A549 (cell line): Measurements from ENCODE around the gene GALNT12.

Source experiments
- BHLHE40 ChIP-seq: IDR thresholded peaks from 2 replicates; pipeline ENCODE4 v1.6.1; 2012; ENCODE audit warnings: low read depth, low read length, inconsistent platforms
- EP300 ChIP-seq, 2 experiments: fragments of >200 bp; sonication (Bioruptor Twin); formaldehyde crosslinking; IDR thresholded peaks; 2 replicates in 1 of 2; 3 replicates in 1 of 2; pipeline ENCODE4 v1.6.1; 2016 to 2017
- HOXB13 ChIP-seq: fragments of 250-450 bp; sonication (Bioruptor Pico); IDR thresholded peaks from 2 replicates; pipeline ENCODE4 v1.5.0; 2020; ENCODE audit warnings: low read depth, mild to moderate bottlenecking, moderate library complexity
- JUNB ChIP-seq: fragments of >200 bp; sonication (Bioruptor Twin); formaldehyde crosslinking; IDR thresholded peaks from 2 replicates; pipeline ENCODE4 v1.6.1; 2016
- KDM1A ChIP-seq: fragments of 200-600 bp; sonication (generic); IDR thresholded peaks from 2 replicates; pipeline ENCODE4 v1.6.1; 2016; ENCODE audit warnings: low read depth, mild to moderate bottlenecking
- NR3C1 ChIP-seq: fragments of >200 bp; sonication (Bioruptor Twin); formaldehyde crosslinking; IDR thresholded peaks from 3 replicates; pipeline ENCODE4 v1.6.1; 2017
- POLR2A ChIP-seq: IDR thresholded peaks from 2 replicates; pipeline ENCODE4 v1.6.1; 2012; ENCODE audit warnings: mild to moderate bottlenecking, low read length
- POLR2AphosphoS2 ChIP-seq: conservative IDR thresholded peaks from 2 replicates; pipeline ENCODE4 v1.6.1; 2012; ENCODE audit warnings: low read length, improper control_type of control experiment, inconsistent platforms
- RFX5 ChIP-seq: fragments of 450-650 bp; IDR thresholded peaks from 2 replicates; pipeline ENCODE4 v1.7.1; 2014; ENCODE audit warnings: antibody characterized with exemption, mild to moderate bottlenecking, moderate library complexity
- SMC3 ChIP-seq: fragments of >200 bp; sonication (Bioruptor Twin); formaldehyde crosslinking; IDR thresholded peaks from 3 replicates; pipeline ENCODE4 v1.6.1; 2018; ENCODE audit warnings: inconsistent platforms
- TF ChIP-seq, protein P1 (sequence below): fragments of >200 bp; sonication (Bioruptor Twin); formaldehyde crosslinking; IDR thresholded peaks from 3 replicates; pipeline ENCODE4 v1.5.1; 2016
- TF ChIP-seq, protein P2 (sequence below): fragments of 200-600 bp; sonication (generic); IDR thresholded peaks from 2 replicates; pipeline ENCODE4 v1.6.1; 2016; ENCODE audit warnings: antibody characterized with exemption, mild to moderate bottlenecking, moderate library complexity
- TF ChIP-seq, protein P3 (sequence below): fragments of 450-650 bp; IDR thresholded peaks from 2 replicates; pipeline ENCODE4 v1.6.1; 2014; ENCODE audit warnings: antibody characterized with exemption
- TF ChIP-seq, protein P4 (sequence below): IDR thresholded peaks from 2 replicates; pipeline ENCODE4 v1.6.1; 2012

DNA sequence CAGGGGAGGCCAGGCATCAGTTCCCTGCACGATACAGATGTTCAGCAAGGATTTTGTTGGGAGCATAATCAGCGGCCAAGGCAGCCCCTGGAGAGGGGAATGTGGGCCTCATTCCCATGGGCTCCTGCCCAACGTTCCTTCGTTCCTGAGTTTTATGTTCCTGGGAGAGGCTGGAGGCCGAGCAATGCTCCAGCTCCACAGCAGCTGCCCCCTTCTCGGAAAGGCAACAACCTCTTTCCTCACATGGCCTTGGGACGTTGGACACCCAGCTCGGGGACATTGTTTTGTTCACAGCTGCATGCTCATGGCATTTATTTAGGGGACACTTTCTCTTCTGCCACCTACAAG lies 72.5 kb downstream of the GALNT12 start:
- TF ChIP-seq POLR2A: no peak
- TF ChIP-seq, protein P1, sequence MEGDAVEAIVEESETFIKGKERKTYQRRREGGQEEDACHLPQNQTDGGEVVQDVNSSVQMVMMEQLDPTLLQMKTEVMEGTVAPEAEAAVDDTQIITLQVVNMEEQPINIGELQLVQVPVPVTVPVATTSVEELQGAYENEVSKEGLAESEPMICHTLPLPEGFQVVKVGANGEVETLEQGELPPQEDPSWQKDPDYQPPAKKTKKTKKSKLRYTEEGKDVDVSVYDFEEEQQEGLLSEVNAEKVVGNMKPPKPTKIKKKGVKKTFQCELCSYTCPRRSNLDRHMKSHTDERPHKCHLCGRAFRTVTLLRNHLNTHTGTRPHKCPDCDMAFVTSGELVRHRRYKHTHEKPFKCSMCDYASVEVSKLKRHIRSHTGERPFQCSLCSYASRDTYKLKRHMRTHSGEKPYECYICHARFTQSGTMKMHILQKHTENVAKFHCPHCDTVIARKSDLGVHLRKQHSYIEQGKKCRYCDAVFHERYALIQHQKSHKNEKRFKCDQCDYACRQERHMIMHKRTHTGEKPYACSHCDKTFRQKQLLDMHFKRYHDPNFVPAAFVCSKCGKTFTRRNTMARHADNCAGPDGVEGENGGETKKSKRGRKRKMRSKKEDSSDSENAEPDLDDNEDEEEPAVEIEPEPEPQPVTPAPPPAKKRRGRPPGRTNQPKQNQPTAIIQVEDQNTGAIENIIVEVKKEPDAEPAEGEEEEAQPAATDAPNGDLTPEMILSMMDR: no peak
- no peak for TF ChIP-seq BHLHE40
- TF ChIP-seq NR3C1: no peak
- TF ChIP-seq EP300 (IDR thresholded peaks at IDR 0.05): no peak
- TF ChIP-seq, protein P2, sequence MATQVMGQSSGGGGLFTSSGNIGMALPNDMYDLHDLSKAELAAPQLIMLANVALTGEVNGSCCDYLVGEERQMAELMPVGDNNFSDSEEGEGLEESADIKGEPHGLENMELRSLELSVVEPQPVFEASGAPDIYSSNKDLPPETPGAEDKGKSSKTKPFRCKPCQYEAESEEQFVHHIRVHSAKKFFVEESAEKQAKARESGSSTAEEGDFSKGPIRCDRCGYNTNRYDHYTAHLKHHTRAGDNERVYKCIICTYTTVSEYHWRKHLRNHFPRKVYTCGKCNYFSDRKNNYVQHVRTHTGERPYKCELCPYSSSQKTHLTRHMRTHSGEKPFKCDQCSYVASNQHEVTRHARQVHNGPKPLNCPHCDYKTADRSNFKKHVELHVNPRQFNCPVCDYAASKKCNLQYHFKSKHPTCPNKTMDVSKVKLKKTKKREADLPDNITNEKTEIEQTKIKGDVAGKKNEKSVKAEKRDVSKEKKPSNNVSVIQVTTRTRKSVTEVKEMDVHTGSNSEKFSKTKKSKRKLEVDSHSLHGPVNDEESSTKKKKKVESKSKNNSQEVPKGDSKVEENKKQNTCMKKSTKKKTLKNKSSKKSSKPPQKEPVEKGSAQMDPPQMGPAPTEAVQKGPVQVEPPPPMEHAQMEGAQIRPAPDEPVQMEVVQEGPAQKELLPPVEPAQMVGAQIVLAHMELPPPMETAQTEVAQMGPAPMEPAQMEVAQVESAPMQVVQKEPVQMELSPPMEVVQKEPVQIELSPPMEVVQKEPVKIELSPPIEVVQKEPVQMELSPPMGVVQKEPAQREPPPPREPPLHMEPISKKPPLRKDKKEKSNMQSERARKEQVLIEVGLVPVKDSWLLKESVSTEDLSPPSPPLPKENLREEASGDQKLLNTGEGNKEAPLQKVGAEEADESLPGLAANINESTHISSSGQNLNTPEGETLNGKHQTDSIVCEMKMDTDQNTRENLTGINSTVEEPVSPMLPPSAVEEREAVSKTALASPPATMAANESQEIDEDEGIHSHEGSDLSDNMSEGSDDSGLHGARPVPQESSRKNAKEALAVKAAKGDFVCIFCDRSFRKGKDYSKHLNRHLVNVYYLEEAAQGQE: no peak
- TF ChIP-seq RFX5: no peak
- TF ChIP-seq KDM1A: no peak
- TF ChIP-seq SMC3: no peak
- no peak for TF ChIP-seq JUNB
- TF ChIP-seq, protein P3, sequence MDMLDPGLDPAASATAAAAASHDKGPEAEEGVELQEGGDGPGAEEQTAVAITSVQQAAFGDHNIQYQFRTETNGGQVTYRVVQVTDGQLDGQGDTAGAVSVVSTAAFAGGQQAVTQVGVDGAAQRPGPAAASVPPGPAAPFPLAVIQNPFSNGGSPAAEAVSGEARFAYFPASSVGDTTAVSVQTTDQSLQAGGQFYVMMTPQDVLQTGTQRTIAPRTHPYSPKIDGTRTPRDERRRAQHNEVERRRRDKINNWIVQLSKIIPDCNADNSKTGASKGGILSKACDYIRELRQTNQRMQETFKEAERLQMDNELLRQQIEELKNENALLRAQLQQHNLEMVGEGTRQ: no peak
- TF ChIP-seq, protein P4, sequence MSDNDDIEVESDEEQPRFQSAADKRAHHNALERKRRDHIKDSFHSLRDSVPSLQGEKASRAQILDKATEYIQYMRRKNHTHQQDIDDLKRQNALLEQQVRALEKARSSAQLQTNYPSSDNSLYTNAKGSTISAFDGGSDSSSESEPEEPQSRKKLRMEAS: no peak
- no peak for TF ChIP-seq HOXB13
- TF ChIP-seq POLR2AphosphoS2: no peak
